ENCODE results near the gene ZBP1. TPM values are rescaled to one million over a fixed set of nuclear protein-coding genes. Genes with fewer than 3 reads are reported as not detected.

The ZBP1 gene
- polyA plus RNA-seq, 4 donors, result 0.37 to 2.7 (median 1.6) TPM

GRCh38 chr20:57664924-57665588, 44.8 kb upstream of the ZBP1 start:
- 85 to 91% (median 87%) methylated on average over 14 of the region's 14 CpGs for WGBS, 3 donors
- H3K27ac ChIP-seq (ENCODE audit: low read depth in 1 of 3, low read length in 2 of 3), result no peak overlapping the region
- FAIRE-seq (no peak), DNase-seq (no peak)
- H3K27me3 ChIP-seq (ENCODE audit: control insufficient read depth in 3 of 3, insufficient read depth in 3 of 3, low read length in 3 of 3), result no peaks in the 10 kb centered on the region
- H3K4me1 ChIP-seq (ENCODE audit: control insufficient read depth in 3 of 3, insufficient read depth in 2 of 3, low read depth in 1 of 3, low read length in 2 of 3), result peaks cover 4 to 10% (median 5%) of the 10 kb centered on the region in 3 donors
- no peak overlapping the region for H3K4me3 ChIP-seq (ENCODE audit: low read depth in 1 of 3, low read length in 3 of 3)
- H3K9me3 ChIP-seq (ENCODE audit: control insufficient read depth in 2 of 2, insufficient read depth in 1 of 2, low read depth in 1 of 2, low read length in 1 of 2), result no peaks in the 10 kb centered on the region
- H3K36me3 ChIP-seq (ENCODE audit: control insufficient read depth in 3 of 3, insufficient read depth in 2 of 3, low read depth in 1 of 3, low read length in 3 of 3), result peaks cover 0 to 5% (median 0%) of the 10 kb centered on the region in 3 donors

GRCh38 chr20:57664476-57664875, 44.2 kb upstream of the ZBP1 start:
- DNase-seq (no peak), FAIRE-seq (no peak)
- Histone ChIP-seq H3K27ac (ENCODE audit: low read depth in 1 of 3, low read length in 2 of 3) (no peak overlapping the region), H3K9me3 (ENCODE audit: control insufficient read depth in 2 of 2, insufficient read depth in 1 of 2, low read depth in 1 of 2, low read length in 1 of 2) (no peaks in the 10 kb centered on the region), H3K27me3 (ENCODE audit: control insufficient read depth in 3 of 3, insufficient read depth in 3 of 3, low read length in 3 of 3) (no peaks in the 10 kb centered on the region), H3K4me1 (ENCODE audit: control insufficient read depth in 3 of 3, insufficient read depth in 2 of 3, low read depth in 1 of 3, low read length in 2 of 3) (peaks cover 4 to 10% (median 5%) of the 10 kb centered on the region in 3 donors), H3K4me3 (ENCODE audit: low read depth in 1 of 3, low read length in 3 of 3) (no peak overlapping the region), H3K36me3 (ENCODE audit: control insufficient read depth in 3 of 3, insufficient read depth in 2 of 3, low read depth in 1 of 3, low read length in 3 of 3) (peaks cover 0 to 5% (median 0%) of the 10 kb centered on the region in 3 donors)
- 74 to 92% (median 77%) methylated on average over 19 to 20 of the region's 20 CpGs for whole genome bisulfite sequencing, 3 donors

GRCh38 chr20:57663681-57664451, 43.6 kb upstream of the ZBP1 start:
- FAIRE-seq, result no peak
- no peaks in the 10 kb centered on the region for H3K9me3 ChIP-seq (ENCODE audit: control insufficient read depth in 2 of 2, insufficient read depth in 1 of 2, low read depth in 1 of 2, low read length in 1 of 2)
- DNase-seq, result no peak
- no peak overlapping the region for H3K4me3 ChIP-seq (ENCODE audit: low read depth in 1 of 3, low read length in 3 of 3)
- H3K27me3 ChIP-seq (ENCODE audit: control insufficient read depth in 3 of 3, insufficient read depth in 3 of 3, low read length in 3 of 3), result no peaks in the 10 kb centered on the region
- H3K27ac ChIP-seq (ENCODE audit: low read depth in 1 of 3, low read length in 2 of 3), result no peak overlapping the region
- peaks cover 0 to 11% (median 0%) of the 10 kb centered on the region in 3 donors for H3K36me3 ChIP-seq (ENCODE audit: control insufficient read depth in 3 of 3, insufficient read depth in 2 of 3, low read depth in 1 of 3, low read length in 3 of 3)
- WGBS, 3 donors, result 89 to 92% (median 91%) methylated on average over 27 of the region's 27 CpGs
- H3K4me1 ChIP-seq (ENCODE audit: control insufficient read depth in 3 of 3, insufficient read depth in 2 of 3, low read depth in 1 of 3, low read length in 2 of 3), result peaks cover 4 to 10% (median 5%) of the 10 kb centered on the region in 3 donors

- H3K9me3 ChIP-seq (ENCODE audit: control insufficient read depth in 2 of 2, insufficient read depth in 1 of 2, low read depth in 1 of 2, low read length in 1 of 2), result no peaks in the 10 kb centered on the region
- no peak overlapping the region for H3K27ac ChIP-seq (ENCODE audit: low read depth in 1 of 3, low read length in 2 of 3)
- 89 to 92% (median 92%) methylated on average over 9 of the region's 9 CpGs for WGBS, 3 donors
- H3K4me3 ChIP-seq (ENCODE audit: low read depth in 1 of 3, low read length in 3 of 3), result no peak overlapping the region
- H3K27me3 ChIP-seq (ENCODE audit: control insufficient read depth in 3 of 3, insufficient read depth in 3 of 3, low read length in 3 of 3), result no peaks in the 10 kb centered on the region
- H3K36me3 ChIP-seq (ENCODE audit: control insufficient read depth in 3 of 3, insufficient read depth in 2 of 3, low read depth in 1 of 3, low read length in 3 of 3), result peaks cover 0 to 13% (median 0%) of the 10 kb centered on the region in 3 donors
- DNase-seq, result no peak
- no peak for FAIRE-seq
- H3K4me1 ChIP-seq (ENCODE audit: control insufficient read depth in 3 of 3, insufficient read depth in 2 of 3, low read depth in 1 of 3, low read length in 2 of 3), result peaks cover 4 to 7% (median 4%) of the 10 kb centered on the region in 3 donors
Observed at GRCh38 chr20:57663241-57663640, 43.0 kb upstream of the ZBP1 start.

GRCh38 chr20:57662456-57663240, 42.4 kb upstream of the ZBP1 start:
- no peak for FAIRE-seq
- 79 to 82% (median 80%) methylated on average over 21 of the region's 21 CpGs for WGBS, 3 donors

GRCh38 chr20:57661746-57662455, 41.7 kb upstream of the ZBP1 start:
- FAIRE-seq, result no peak
- no peak overlapping the region for H3K27ac ChIP-seq (ENCODE audit: low read depth in 1 of 3, low read length in 2 of 3)
- no peak overlapping the region for H3K4me3 ChIP-seq (ENCODE audit: low read depth in 1 of 3, low read length in 3 of 3)
- WGBS, 3 donors, result 88 to 90% (median 88%) methylated on average over 26 of the region's 26 CpGs
- H3K36me3 ChIP-seq (ENCODE audit: control insufficient read depth in 3 of 3, insufficient read depth in 2 of 3, low read depth in 1 of 3, low read length in 3 of 3), result peaks cover 0 to 26% (median 0%) of the 10 kb centered on the region in 3 donors
- H3K9me3 ChIP-seq (ENCODE audit: control insufficient read depth in 2 of 2, insufficient read depth in 1 of 2, low read depth in 1 of 2, low read length in 1 of 2), result no peaks in the 10 kb centered on the region
- no peaks in the 10 kb centered on the region for H3K4me1 ChIP-seq (ENCODE audit: control insufficient read depth in 3 of 3, insufficient read depth in 2 of 3, low read depth in 1 of 3, low read length in 2 of 3)
- H3K27me3 ChIP-seq (ENCODE audit: control insufficient read depth in 3 of 3, insufficient read depth in 3 of 3, low read length in 3 of 3), result no peaks in the 10 kb centered on the region
- no peak for DNase-seq

More at GRCh38 chr20:57662456-57663240, 42.4 kb upstream of the ZBP1 start:
- H3K36me3 ChIP-seq (ENCODE audit: control insufficient read depth in 3 of 3, insufficient read depth in 2 of 3, low read depth in 1 of 3, low read length in 3 of 3), result peaks cover 0 to 19% (median 0%) of the 10 kb centered on the region in 3 donors
- H3K27ac ChIP-seq (ENCODE audit: low read depth in 1 of 3, low read length in 2 of 3), result no peak overlapping the region
- no peak overlapping the region for H3K4me3 ChIP-seq (ENCODE audit: low read depth in 1 of 3, low read length in 3 of 3)
- no peak for DNase-seq
- H3K9me3 ChIP-seq (ENCODE audit: control insufficient read depth in 2 of 2, insufficient read depth in 1 of 2, low read depth in 1 of 2, low read length in 1 of 2), result no peaks in the 10 kb centered on the region
- H3K4me1 ChIP-seq (ENCODE audit: control insufficient read depth in 3 of 3, insufficient read depth in 2 of 3, low read depth in 1 of 3, low read length in 2 of 3), result peaks cover 0 to 1% (median 0%) of the 10 kb centered on the region in 3 donors
- H3K27me3 ChIP-seq (ENCODE audit: control insufficient read depth in 3 of 3, insufficient read depth in 3 of 3, low read length in 3 of 3), result no peaks in the 10 kb centered on the region

GRCh38 chr20:57660922-57661745, 40.9 kb upstream of the ZBP1 start:
- FAIRE-seq (no peak), DNase-seq (no peak)
- Histone ChIP-seq H3K27me3 (ENCODE audit: control insufficient read depth in 3 of 3, insufficient read depth in 3 of 3, low read length in 3 of 3) (no peaks in the 10 kb centered on the region), H3K4me3 (ENCODE audit: low read depth in 1 of 3, low read length in 3 of 3) (no peak overlapping the region), H3K4me1 (ENCODE audit: control insufficient read depth in 3 of 3, insufficient read depth in 2 of 3, low read depth in 1 of 3, low read length in 2 of 3) (no peaks in the 10 kb centered on the region), H3K27ac (ENCODE audit: low read depth in 1 of 3, low read length in 2 of 3) (no peak overlapping the region), H3K36me3 (ENCODE audit: control insufficient read depth in 3 of 3, insufficient read depth in 2 of 3, low read depth in 1 of 3, low read length in 3 of 3) (peaks cover 0 to 33% (median 0%) of the 10 kb centered on the region in 3 donors), H3K9me3 (ENCODE audit: control insufficient read depth in 2 of 2, insufficient read depth in 1 of 2, low read depth in 1 of 2, low read length in 1 of 2) (no peaks in the 10 kb centered on the region)
- 76 to 92% (median 91%) methylated on average over 31 of the region's 31 CpGs for WGBS, 3 donors
